Kidney (tissue), 14 donors: ENCODE results near the gene RAP1GAP2. TPM values are rescaled to one million over a fixed set of nuclear protein-coding genes. Genes with fewer than 3 reads are reported as not detected.

Experiments
- DNase-seq, 5 donors: peaks; one replicate each; pipeline ENCODE4 v3.0.0-alpha.2; 2013 to 2020
- FAIRE-seq: peaks from 2 replicates; lab custom pipeline; 2012; peaks lifted over from hg19 to GRCh38; lab: Jason Lieb, UNC
- H3K27ac ChIP-seq, 2 donors: one replicate each; pipeline ENCODE4 v1.7.0; 2013; ENCODE audit warnings: low read depth in 2 of 2, low read length in 2 of 2, inconsistent platforms in 1 of 2
- H3K27me3 ChIP-seq: one replicate; pipeline ENCODE4 v1.7.1; 2013; ENCODE audit warnings: low read length, inconsistent platforms; ENCODE audit not compliant: control insufficient read depth, insufficient read depth
- H3K36me3 ChIP-seq, 3 donors: one replicate each; pipeline versions ENCODE4 v1.7.0 to v1.7.1; 2013; ENCODE audit warnings: low read length in 3 of 3, control low read depth in 1 of 3, inconsistent platforms in 1 of 3; ENCODE audit not compliant: insufficient read depth in 3 of 3, control insufficient read depth in 2 of 3
- H3K4me1 ChIP-seq, 3 donors: one replicate each; pipeline versions ENCODE4 v1.7.0 to v1.7.1; 2013; ENCODE audit warnings: low read length in 3 of 3, inconsistent platforms in 1 of 3, low read depth in 1 of 3; ENCODE audit not compliant: control insufficient read depth in 2 of 3, insufficient read depth in 2 of 3
- H3K4me3 ChIP-seq, 3 donors: one replicate each; pipeline versions ENCODE4 v1.7.0 to v1.8.1; 2013; ENCODE audit warnings: low read length in 3 of 3, control low read depth in 1 of 3, inconsistent platforms in 1 of 3
- H3K9ac ChIP-seq, 3 donors: one replicate each; pipeline versions ENCODE4 v1.7.0 to v1.7.1; 2013; ENCODE audit warnings: low read length in 3 of 3, control low read depth in 1 of 3, inconsistent platforms in 1 of 3
- H3K9me3 ChIP-seq, 3 donors: one replicate each; pipeline versions ENCODE4 v1.7.0 to v1.7.1; 2013; ENCODE audit warnings: low read length in 3 of 3, control low read depth in 1 of 3, inconsistent platforms in 1 of 3; ENCODE audit not compliant: control insufficient read depth in 2 of 3, insufficient read depth in 1 of 3
- intact Hi-C: fragments of 100-400 bp; cut with DNase I; formaldehyde crosslinking; loops from one replicate; pipeline ENCODE4 v1.11.1; 2022
- polyA plus RNA-seq: library from polyadenylated mRNA; stranded (reverse); fragments of 350-450 nt; fragmentation: Illumina TruSeq; extraction: RNeasy Lipid Tissue Mini Kit (QIAGEN cat#74804); gene quantifications from one replicate; pipeline ENCODE4 v1.2.3, GENCODE V29; 2014; ENCODE audit warnings: low read depth, low replicate concordance; ENCODE audit not compliant: insufficient read depth
- total RNA-seq: library from RNA; stranded (reverse); fragmentation: NEBNext Ultra II Directional; extraction: Animal tissue kit (Norgen Biotek cat#: 25700); gene quantifications from one replicate; pipeline ENCODE4 v1.2.1, GENCODE V29; 2021
- TF ChIP-seq, protein P1 (sequence below): IDR thresholded peaks from 3 replicates; pipeline ENCODE4 v1.5.1; 2012; ENCODE audit warnings: mild to moderate bottlenecking, moderate library complexity, borderline replicate concordance; ENCODE audit not compliant: insufficient read depth; ENCODE audit errors: extremely low read depth
- donor health status: control.
- donor health status: control.
- donor health status: control.
- donor health status: control.
- donor health status: control.
- donor health status: DM: yes; HTN: yes; CAD: no.
- donor health status: Normal renal cell carcinoma (clear cell type).

The RAP1GAP2 gene
- total and polyA plus RNA-seq, 2 donors from 2014 or later: 6.8 to 46.2 TPM

DNA sequence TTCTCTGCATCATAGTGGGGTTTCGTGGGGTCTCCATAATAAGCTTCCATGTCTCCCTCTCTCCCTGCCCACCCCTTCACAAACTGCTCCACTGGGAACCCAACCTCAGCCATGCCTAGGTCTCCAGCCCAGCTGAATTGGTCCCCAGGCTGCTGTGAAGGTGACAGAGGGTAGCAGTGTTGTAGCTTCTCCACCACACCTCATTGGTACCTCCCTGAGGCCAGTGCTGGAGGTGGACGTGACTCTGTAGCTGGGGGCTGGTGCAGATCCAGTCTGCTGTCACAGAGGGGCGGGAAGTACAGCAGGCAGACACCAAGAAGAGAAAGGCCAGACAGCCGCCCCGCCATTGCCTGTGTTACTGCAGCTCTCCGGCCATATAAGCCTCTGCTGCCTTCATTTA, 185.1 kb downstream of the RAP1GAP2 start:
- Histone ChIP-seq H3K36me3 (no peaks in the 10 kb centered on the region), H3K27ac (no peak overlapping the region), H3K4me3 (no peak overlapping the region), H3K4me1 (no peaks in the 10 kb centered on the region), H3K27me3 (no peaks in the 10 kb centered on the region), H3K9ac (no peak overlapping the region), H3K9me3 (no peaks in the 10 kb centered on the region)
- no peak for DNase-seq
- FAIRE-seq: no peak
- intact Hi-C loops: no loop called here
- TF ChIP-seq, protein P1, sequence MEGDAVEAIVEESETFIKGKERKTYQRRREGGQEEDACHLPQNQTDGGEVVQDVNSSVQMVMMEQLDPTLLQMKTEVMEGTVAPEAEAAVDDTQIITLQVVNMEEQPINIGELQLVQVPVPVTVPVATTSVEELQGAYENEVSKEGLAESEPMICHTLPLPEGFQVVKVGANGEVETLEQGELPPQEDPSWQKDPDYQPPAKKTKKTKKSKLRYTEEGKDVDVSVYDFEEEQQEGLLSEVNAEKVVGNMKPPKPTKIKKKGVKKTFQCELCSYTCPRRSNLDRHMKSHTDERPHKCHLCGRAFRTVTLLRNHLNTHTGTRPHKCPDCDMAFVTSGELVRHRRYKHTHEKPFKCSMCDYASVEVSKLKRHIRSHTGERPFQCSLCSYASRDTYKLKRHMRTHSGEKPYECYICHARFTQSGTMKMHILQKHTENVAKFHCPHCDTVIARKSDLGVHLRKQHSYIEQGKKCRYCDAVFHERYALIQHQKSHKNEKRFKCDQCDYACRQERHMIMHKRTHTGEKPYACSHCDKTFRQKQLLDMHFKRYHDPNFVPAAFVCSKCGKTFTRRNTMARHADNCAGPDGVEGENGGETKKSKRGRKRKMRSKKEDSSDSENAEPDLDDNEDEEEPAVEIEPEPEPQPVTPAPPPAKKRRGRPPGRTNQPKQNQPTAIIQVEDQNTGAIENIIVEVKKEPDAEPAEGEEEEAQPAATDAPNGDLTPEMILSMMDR: no peak

DNA sequence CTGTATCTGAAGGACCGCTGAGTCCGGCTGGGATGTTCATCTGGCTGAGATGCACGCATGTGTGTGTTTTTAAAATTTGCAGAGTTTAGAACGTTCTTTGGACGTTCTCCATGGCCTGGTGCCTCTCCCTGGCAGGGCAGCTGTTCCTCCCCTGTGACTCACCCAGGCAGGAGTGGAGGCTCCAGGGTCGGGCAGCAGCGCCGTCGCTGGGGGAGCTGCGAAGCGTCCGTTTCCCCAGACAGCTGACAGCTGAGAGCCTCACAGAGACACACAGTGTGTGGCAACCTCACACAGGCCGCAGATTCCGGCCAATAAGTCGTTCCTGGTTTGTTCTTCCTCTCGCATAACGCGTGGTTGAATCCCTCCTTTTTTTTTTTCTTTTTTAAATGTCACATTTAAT, 186.6 kb downstream of the RAP1GAP2 start:
- H3K4me3 ChIP-seq: no peak overlapping the region
- FAIRE-seq: no peak
- intact Hi-C loops: no loop called here
- no peaks in the 10 kb centered on the region for H3K27me3 ChIP-seq
- no peak overlapping the region for H3K27ac ChIP-seq
- H3K9ac ChIP-seq: no peak overlapping the region
- H3K4me1 ChIP-seq: no peaks in the 10 kb centered on the region
- H3K36me3 ChIP-seq: no peaks in the 10 kb centered on the region
- TF ChIP-seq, protein P1: no peak
- no peaks in the 10 kb centered on the region for H3K9me3 ChIP-seq
- peak in 3 of 5 donors; percentile 67 to 78 (median 73) for DNase-seq

DNA sequence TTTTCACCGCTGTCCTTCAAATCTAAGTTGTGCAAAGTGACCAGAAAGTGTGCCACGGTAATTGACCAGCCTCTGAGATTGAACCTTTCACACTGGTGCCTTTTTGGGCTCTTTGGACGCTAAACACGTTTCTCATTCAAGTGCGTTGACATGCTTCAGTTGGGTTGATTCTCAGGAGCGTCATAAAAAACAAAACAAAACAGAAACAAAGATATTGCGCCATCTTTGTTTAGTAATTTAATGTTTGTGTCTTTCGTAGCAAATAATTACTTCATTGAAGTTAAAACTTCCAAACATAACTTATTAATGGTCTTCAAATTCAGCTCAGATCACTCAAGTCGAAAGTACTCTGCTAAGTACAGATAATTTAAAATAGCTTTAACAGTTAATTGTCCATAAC, 187.0 kb downstream of the RAP1GAP2 start:
- TF ChIP-seq, protein P1: no peak
- DNase-seq (peak in 2 of 5 donors; percentile 32 to 52), FAIRE-seq (no peak)
- intact Hi-C loops: no loop called here
- Histone ChIP-seq H3K4me1 (no peaks in the 10 kb centered on the region), H3K27ac (no peak overlapping the region), H3K9ac (no peak overlapping the region), H3K9me3 (no peaks in the 10 kb centered on the region), H3K27me3 (no peaks in the 10 kb centered on the region), H3K4me3 (no peak overlapping the region), H3K36me3 (no peaks in the 10 kb centered on the region)

DNA sequence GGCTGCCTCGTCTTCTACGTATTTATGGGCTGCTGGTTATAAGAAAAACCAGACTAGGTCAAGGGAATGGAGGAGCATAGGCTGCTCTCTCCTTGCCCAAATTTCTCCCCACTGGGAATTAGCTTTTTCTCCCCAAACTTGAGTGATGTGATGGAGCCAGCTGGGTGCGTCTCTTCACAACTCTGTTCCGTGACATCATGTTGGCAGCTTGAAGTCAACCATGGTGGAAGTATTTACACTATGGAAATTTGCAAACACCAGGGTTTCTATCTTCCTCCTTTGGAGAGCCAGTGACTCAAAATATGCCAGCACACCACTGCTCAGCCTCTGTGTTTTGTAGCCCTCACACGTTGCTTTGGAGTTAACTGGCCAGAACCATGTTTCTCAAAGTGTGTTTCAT, 189.1 kb downstream of the RAP1GAP2 start:
- TF ChIP-seq, protein P1: no peak
- Histone ChIP-seq H3K9me3 (no peaks in the 10 kb centered on the region), H3K4me1 (no peaks in the 10 kb centered on the region), H3K4me3 (no peak overlapping the region), H3K36me3 (no peaks in the 10 kb centered on the region), H3K27ac (no peak overlapping the region), H3K9ac (no peak overlapping the region), H3K27me3 (no peaks in the 10 kb centered on the region)
- DNase-seq (no peak), FAIRE-seq (no peak)
- intact Hi-C loops: no loop called here
